Calu3 (cell line): ENCODE data around the gene ELAVL1. TPM values are rescaled to one million over a fixed set of nuclear protein-coding genes. Genes with fewer than 3 reads are reported as not detected.

Source experiments
- BruUV-seq: library from RNA; stranded (reverse); fragments of 400-500 nt; replicated peaks from 2 replicates; lab custom pipeline; 2021; lab: Mats Ljungman, UMichigan
- CTCF ChIA-PET: fragments of 300-600 bp; sonication (Branson Sonifier 250); formaldehyde crosslinking; loops from one replicate; lab custom pipeline; 2022; ENCODE audit warnings: antibody characterized with exemption; lab: Charles Lee
- DNase-seq: peaks from one replicate; pipeline ENCODE4 v3.0.0; 2022
- H3K27ac Mint-ChIP-seq: one replicate; pipeline ENCODE4 v1.8.0; 2022; ENCODE audit warnings: mixed read lengths; ENCODE audit not compliant: unreplicated experiment
- H3K27me3 Mint-ChIP-seq: one replicate; pipeline ENCODE4 v1.8.0; 2022; ENCODE audit warnings: mixed read lengths; ENCODE audit not compliant: unreplicated experiment
- H3K36me3 Mint-ChIP-seq: one replicate; pipeline ENCODE4 v1.8.0; 2022; ENCODE audit warnings: mild to moderate bottlenecking, moderate library complexity, mixed read lengths; ENCODE audit not compliant: insufficient read depth, unreplicated experiment
- H3K4me1 Mint-ChIP-seq: one replicate; pipeline ENCODE4 v1.8.0; 2022; ENCODE audit warnings: mild to moderate bottlenecking, low read depth, mixed read lengths; ENCODE audit not compliant: unreplicated experiment
- H3K4me3 Mint-ChIP-seq: one replicate; pipeline ENCODE4 v1.8.0; 2022; ENCODE audit warnings: mild to moderate bottlenecking, low read depth, moderate library complexity, mixed read lengths; ENCODE audit not compliant: unreplicated experiment
- H3K9me3 Mint-ChIP-seq: one replicate; pipeline ENCODE4 v1.8.0; 2022; ENCODE audit warnings: low read depth, mixed read lengths; ENCODE audit not compliant: unreplicated experiment
- CTCF ChIP-seq: fragments of 200-600 bp; IDR thresholded peaks from one replicate; pipeline ENCODE4 v1.8.0; 2022; ENCODE audit warnings: antibody characterized with exemption; ENCODE audit not compliant: unreplicated experiment
- intact Hi-C: fragments of 100-400 bp; cut with micrococcal nuclease; formaldehyde crosslinking; loops from one replicate; pipeline ENCODE4 v1.10.0; 2022; ENCODE audit not compliant: unreplicated experiment
- total RNA-seq: library from RNA; stranded (reverse); gene quantifications from 2 replicates; pipeline ENCODE4 v1.2.3, GENCODE V29; 2022

Gene ELAVL1
- total RNA-seq, 1 experiment from 2014 or later: 81.2 TPM

GRCh38 chr19:7976461-7976860 lies 29.0 kb downstream of the ELAVL1 start:
- Mint-ChIP-seq H3K27me3 (no peaks in the 10 kb centered on the region), H3K36me3 (peaks cover 13% of the 10 kb centered on the region), H3K4me3 (no peak overlapping the region), H3K4me1 (no peaks in the 10 kb centered on the region), H3K27ac (no peak overlapping the region), H3K9me3 (no peaks in the 10 kb centered on the region)
- no peak for TF ChIP-seq CTCF
- BruUV-seq: no TSS peak
- CTCF ChIA-PET: no interaction called here
- DNase-seq: no peak
- intact Hi-C loops: no loop called here

GRCh38 chr19:7975037-7975436 lies 30.4 kb downstream of the ELAVL1 start:
- Mint-ChIP-seq H3K27me3 (no peaks in the 10 kb centered on the region), H3K4me1 (no peaks in the 10 kb centered on the region), H3K27ac (no peak overlapping the region), H3K9me3 (no peaks in the 10 kb centered on the region), H3K36me3 (peaks cover 11% of the 10 kb centered on the region), H3K4me3 (no peak overlapping the region)
- no peak for DNase-seq
- TF ChIP-seq CTCF: no peak
- intact Hi-C loops: no loop called here
- CTCF ChIA-PET: no interaction called here
- BruUV-seq: no TSS peak

DNA sequence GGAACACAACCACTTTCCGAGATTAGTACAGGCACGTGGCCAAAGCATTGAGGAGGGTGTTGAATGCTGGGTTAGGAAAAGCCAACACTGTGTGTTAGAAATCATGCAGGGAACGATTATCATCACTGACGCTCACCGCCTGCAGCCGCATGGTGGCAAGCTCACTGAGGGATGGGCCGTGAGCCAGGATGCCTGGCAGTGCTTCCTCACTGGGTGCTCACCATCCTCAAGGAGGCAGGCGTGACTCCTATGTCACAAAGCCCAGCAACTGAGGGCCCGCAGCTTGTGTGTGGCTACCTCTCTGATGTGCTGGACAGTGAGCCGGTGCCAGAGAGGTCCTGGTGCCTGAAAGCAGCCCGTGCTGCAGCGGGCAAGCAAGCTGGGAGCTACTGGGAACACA lies 31.6 kb downstream of the ELAVL1 start:
- intact Hi-C loops: no loop called here
- Mint-ChIP-seq H3K36me3 (peaks cover 14% of the 10 kb centered on the region), H3K4me1 (no peaks in the 10 kb centered on the region), H3K27ac (no peak overlapping the region), H3K4me3 (no peak overlapping the region), H3K27me3 (no peaks in the 10 kb centered on the region), H3K9me3 (no peaks in the 10 kb centered on the region)
- no peak for TF ChIP-seq CTCF
- no peak for DNase-seq
- CTCF ChIA-PET: no interaction called here
- no TSS peak for BruUV-seq

GRCh38 chr19:7971553-7972520 lies 33.6 kb downstream of the ELAVL1 start:
- H3K27me3 Mint-ChIP-seq: no peaks in the 10 kb centered on the region
- no peak for DNase-seq
- TF ChIP-seq CTCF: no peak
- H3K4me3 Mint-ChIP-seq: no peak overlapping the region
- no peak overlapping the region for H3K27ac Mint-ChIP-seq
- intact Hi-C loops: no loop called here
- no TSS peak for BruUV-seq
- H3K36me3 Mint-ChIP-seq: peaks cover 19% of the 10 kb centered on the region
- CTCF ChIA-PET: interaction anchor here (0.6 to 1.9 kb wide), 2 partner anchors 17 to 28 kb away, joined by 3 to 9 read pairs; partner anchors contain the start of gene TIMM44
- H3K9me3 Mint-ChIP-seq: no peaks in the 10 kb centered on the region
- H3K4me1 Mint-ChIP-seq: no peaks in the 10 kb centered on the region
